GM18858 (cell line): ENCODE data around the gene HMBS.
A peak's percentile ranks its signal among the peaks of the same experiment; 100 is the strongest.

Source experiments
- ATAC-seq: cut with Tn5 transposase; IDR thresholded peaks from one replicate; pipeline ENCODE4 v1.9.1; 2021; ENCODE audit not compliant: unreplicated experiment

HMBS gene

GRCh38 chr11:119067371-119068222 is 17.1 kb upstream of the HMBS start, which contains the start of gene VPS11:
Gene VPS11 (plus strand): TSS chr11:119067818. CDS start chr11:119067824, 6 bp downstream.
- peak; percentile 66 for ATAC-seq

- ATAC-seq, result no peak
Measured at GRCh38 chr11:119077839-119078238, 6.8 kb upstream of the HMBS start.

GRCh38 chr11:119078675-119079420 is 5.8 kb upstream of the HMBS start:
- no peak for ATAC-seq

GRCh38 chr11:119081682-119082260 is 2.9 kb upstream of the HMBS start:
- no peak for ATAC-seq

GRCh38 chr11:119085437-119085847 is 761 bp downstream of the HMBS start:
- peak; percentile 13 for ATAC-seq

- no peak for ATAC-seq
Measured at GRCh38 chr11:119087123-119087522, 2.4 kb downstream of the HMBS start.

GRCh38 chr11:119087747-119088241 is 3.1 kb downstream of the HMBS start:
- ATAC-seq, result no peak

GRCh38 chr11:119088406-119088805 is 3.7 kb downstream of the HMBS start:
- no peak for ATAC-seq

- no peak for ATAC-seq
Measured at GRCh38 chr11:119089319-119089718, 4.6 kb downstream of the HMBS start.

- ATAC-seq, result no peak
Measured at GRCh38 chr11:119091178-119091577, 6.5 kb downstream of the HMBS start.

GRCh38 chr11:119091966-119092879 is 7.5 kb downstream of the HMBS start:
- ATAC-seq, result no peak

- ATAC-seq, result no peak
Measured at GRCh38 chr11:119092880-119093842, 8.5 kb downstream of the HMBS start.

GRCh38 chr11:119093942-119094815 is 9.5 kb downstream of the HMBS start:
- ATAC-seq, result no peak

- ATAC-seq, result peak; percentile 19
Measured at GRCh38 chr11:119094816-119095065, 10.1 kb downstream of the HMBS start.

- peak; percentile 70 for ATAC-seq
Measured at GRCh38 chr11:119095066-119095880, 10.6 kb downstream of the HMBS start.

- no peak for ATAC-seq
Measured at GRCh38 chr11:119099711-119100110, 15.0 kb downstream of the HMBS start.

GRCh38 chr11:119100246-119100970 is 15.7 kb downstream of the HMBS start:
- no peak for ATAC-seq
